22Rv1 (cell line): ENCODE measurements around the gene TLCD5.

ENCODE experiments used
- ZFX ChIP-seq: fragments of 450-650 bp; IDR thresholded peaks from 2 replicates; pipeline ENCODE4 v1.6.1; 2017; ENCODE audit warnings: antibody characterized with exemption, borderline replicate concordance
- TF ChIP-seq, protein P1 (sequence below): fragments of 450-650 bp; IDR thresholded peaks from 2 replicates; pipeline ENCODE4 v1.5.1; 2017; ENCODE audit warnings: mild to moderate bottlenecking

DNA sequence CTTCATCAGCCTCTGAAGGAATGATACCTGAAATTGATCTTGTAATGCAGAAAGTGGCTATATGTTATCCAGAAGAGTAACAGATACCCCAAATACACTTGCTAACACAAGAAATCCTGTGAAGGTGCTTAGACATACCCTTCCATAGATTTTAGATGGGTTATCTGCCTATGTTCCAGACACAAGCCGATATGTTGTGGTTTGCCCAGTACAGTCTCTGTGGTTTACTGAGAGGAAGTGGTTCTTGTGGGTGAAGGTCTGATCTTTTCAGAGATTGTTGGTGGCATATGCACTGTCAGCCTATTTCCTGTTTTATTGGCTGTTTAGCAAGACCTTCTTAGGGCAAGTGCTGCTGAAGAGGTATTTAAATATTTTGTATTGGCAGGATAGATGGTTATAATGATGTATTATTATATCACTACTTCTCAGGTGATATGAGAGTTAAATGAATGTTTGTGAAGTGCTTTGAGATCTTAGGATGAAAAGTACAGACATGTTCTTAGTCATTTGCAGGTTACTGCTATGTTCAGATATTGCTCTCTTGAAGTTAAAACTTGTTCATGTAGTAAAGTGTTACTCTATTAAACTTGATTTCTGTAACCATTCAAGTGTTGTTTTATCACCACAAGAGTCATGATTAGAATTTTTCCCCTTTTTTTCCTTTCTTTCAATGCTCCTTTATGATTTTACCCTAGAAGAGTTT is 19.4 kb downstream of the TLCD5 start:
- TF ChIP-seq, protein P1, sequence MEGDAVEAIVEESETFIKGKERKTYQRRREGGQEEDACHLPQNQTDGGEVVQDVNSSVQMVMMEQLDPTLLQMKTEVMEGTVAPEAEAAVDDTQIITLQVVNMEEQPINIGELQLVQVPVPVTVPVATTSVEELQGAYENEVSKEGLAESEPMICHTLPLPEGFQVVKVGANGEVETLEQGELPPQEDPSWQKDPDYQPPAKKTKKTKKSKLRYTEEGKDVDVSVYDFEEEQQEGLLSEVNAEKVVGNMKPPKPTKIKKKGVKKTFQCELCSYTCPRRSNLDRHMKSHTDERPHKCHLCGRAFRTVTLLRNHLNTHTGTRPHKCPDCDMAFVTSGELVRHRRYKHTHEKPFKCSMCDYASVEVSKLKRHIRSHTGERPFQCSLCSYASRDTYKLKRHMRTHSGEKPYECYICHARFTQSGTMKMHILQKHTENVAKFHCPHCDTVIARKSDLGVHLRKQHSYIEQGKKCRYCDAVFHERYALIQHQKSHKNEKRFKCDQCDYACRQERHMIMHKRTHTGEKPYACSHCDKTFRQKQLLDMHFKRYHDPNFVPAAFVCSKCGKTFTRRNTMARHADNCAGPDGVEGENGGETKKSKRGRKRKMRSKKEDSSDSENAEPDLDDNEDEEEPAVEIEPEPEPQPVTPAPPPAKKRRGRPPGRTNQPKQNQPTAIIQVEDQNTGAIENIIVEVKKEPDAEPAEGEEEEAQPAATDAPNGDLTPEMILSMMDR: no peak
- no peak for TF ChIP-seq ZFX
